ENCODE results near the gene CTSZ. TPM values are rescaled to one million over a fixed set of nuclear protein-coding genes. Genes with fewer than 3 reads are reported as not detected.

The CTSZ gene
- total RNA-seq, 4 donors from 2014 or later: 68.7 to 160 (median 109) TPM

DNA sequence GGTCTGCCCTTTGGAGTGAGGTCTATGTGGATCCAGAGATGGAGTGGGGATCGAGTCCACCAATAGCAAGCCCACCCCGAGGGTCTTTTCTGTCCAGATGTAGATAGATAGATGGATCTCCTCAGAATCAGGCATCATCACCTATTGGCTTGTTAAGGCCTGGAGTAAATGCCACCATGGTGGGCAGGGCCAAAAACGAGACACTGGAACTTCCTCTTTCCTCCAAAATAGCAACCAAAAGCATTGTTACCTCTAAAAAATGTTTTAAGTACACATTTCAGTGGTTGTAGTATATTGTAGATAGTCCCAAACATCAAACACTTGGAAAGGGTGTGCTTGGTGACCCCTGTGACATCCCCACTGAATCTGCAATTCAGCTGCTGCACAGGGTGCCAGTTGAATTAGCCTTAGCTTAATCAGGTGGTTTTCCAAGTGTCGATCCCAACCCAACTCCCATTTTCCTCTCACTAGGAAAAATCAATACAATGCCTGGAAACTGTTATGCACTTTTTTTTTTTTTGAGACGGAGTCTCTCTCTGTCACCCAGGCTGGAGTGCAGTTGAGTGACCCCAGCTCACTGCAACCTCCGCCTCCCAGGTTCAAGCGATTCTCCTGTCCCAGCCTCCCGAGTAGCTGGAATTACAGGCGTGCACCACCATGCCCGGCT is 61.0 kb downstream of the CTSZ start:
- Histone ChIP-seq H3K4me3 (no peak overlapping the region), H3K9me3 (no peaks in the 10 kb centered on the region), H3K27ac (no peak overlapping the region), H3K36me3 (no peaks in the 10 kb centered on the region), H3K4me1 (no peaks in the 10 kb centered on the region), H3K27me3 (no peaks in the 10 kb centered on the region)
- intact Hi-C loops (cut with DNase I; ENCODE audit: low total_unique reads): no loop called here
- TF ChIP-seq POLR2A (IDR thresholded peaks at IDR 0.05) (no peak), CTCF (IDR thresholded peaks at IDR 0.05) (no peak)
- no peak for DNase-seq

Other genes starting within 250 kb of the CTSZ start
- 1 to 10 TPM in 2 of 4 donors, under 1 TPM in 1, not detected in 1; 0.77 to 3.4 (median 1.2) TPM for gene GNAS-AS1, start 156.4 kb downstream of the CTSZ start, total RNA-seq
- gene GNAS, start 154.5 kb downstream of the CTSZ start, total RNA-seq: 100 to 1,000 TPM; 281 to 822 (median 446) TPM
- 10 to 100 TPM; 15.9 to 66.6 (median 41.3) TPM for gene NELFCD, start 26.0 kb downstream of the CTSZ start, total RNA-seq
- under 1 TPM in 2 of 4 donors, not detected in 2; 0.26 to 0.48 TPM for gene TUBB1, start 12.2 kb upstream of the CTSZ start, total RNA-seq
- 10 to 100 TPM in 2 of 4 donors, 1 to 10 TPM in 2; 5.6 to 42.4 (median 21.1) TPM for gene ATP5F1E, start 25.1 kb upstream of the CTSZ start, total RNA-seq
- gene PRELID3B, start 35.5 kb upstream of the CTSZ start, total RNA-seq: 10 to 100 TPM; 13.3 to 44.3 (median 31.9) TPM
- gene ZNF831, start 156.6 kb upstream of the CTSZ start, total RNA-seq: 1 to 10 TPM in 1 of 4 donors, under 1 TPM in 3; 0.21 to 3.1 (median 0.43) TPM

Measured in uterus (tissue), 4 donors.